Erythroblast (primary cell): ENCODE data around the gene CDC25A.

ENCODE experiments used
- GATA1 ChIP-seq: IDR thresholded peaks from 2 replicates; pipeline ENCODE4 v1.6.1; 2011; ENCODE audit warnings: low read depth, mild to moderate bottlenecking, control low read depth, low read length, moderate library complexity
- POLR2A ChIP-seq: IDR thresholded peaks from 2 replicates; pipeline ENCODE4 v1.6.1; 2011; ENCODE audit warnings: mild to moderate bottlenecking, low read length

- TF ChIP-seq POLR2A (no peak), GATA1 (no peak)
These were observed 6.3 kb upstream of the CDC25A start for GRCh38 chr3:48194446-48195071.
